Stimulated activated CD8-positive, alpha-beta memory T cell treated with anti-CD3 and anti-CD28 coated beads, Interleukin-2, amount 100 ng/mL, for 1 hour (primary cell): ENCODE results near the gene TIGD1.

Experiments
- DNase-seq, 2 donors: peaks; one replicate each; pipeline ENCODE4 v3.0.0-alpha.2; 2020; ENCODE audit warnings: low read depth in 2 of 2

TIGD1 gene

DNA sequence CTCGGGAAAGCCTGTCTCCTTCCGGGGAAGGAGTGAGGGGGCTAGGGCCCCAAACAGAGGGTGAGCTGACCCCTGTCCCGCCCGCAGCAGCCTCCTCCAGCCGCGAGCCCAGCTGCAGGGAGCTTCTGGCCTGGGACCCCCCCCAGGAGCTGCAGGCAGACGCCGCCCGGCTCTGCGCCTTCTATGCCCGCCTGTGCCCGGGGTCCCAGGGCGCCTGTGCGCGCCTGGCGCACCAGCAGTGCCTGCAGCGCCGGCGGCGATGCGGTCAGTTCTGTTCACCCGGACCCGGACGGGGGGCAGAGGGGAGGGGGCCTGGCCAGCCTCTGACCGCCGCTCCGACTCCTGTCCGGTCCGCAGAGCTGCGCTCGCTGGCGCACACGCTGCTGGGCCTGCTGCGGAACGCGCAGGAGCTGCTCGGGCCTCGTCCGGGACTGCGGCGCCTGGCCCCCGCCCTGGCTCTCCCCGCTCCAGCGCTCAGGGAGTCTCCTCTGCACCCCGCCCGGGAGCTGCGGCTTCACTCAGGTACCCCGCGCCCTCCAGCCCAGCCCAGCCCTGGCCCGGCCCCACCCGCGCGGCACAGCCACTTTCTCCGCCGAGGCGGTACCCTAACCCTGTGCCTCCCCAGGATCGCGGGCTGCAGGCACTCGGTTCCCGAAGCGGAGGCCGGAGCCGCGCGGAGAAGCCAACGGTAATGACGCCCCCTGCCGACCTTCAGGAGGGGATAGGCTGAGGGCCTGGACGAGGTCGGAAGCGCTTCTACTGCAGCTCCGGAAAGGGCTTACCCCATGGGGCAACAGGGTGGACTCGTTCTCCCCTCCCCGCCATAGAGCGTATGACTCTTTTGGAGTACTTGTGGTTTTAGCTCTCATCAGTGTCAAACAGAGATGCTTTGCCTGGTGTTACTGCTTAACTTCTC, 26.4 kb downstream of the TIGD1 start:
- no peak for DNase-seq

DNA sequence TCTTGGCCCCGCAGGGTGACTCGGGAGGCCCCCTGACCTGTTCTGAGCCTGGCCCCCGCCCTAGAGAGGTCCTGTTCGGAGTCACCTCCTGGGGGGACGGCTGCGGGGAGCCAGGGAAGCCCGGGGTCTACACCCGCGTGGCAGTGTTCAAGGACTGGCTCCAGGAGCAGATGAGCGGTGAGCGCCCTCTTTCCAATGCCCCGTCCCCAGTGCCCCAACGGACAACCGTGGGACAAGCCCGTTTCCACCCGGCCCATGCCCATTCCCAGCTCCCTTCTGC, 27.0 kb downstream of the TIGD1 start:
- DNase-seq, result no peak

DNA sequence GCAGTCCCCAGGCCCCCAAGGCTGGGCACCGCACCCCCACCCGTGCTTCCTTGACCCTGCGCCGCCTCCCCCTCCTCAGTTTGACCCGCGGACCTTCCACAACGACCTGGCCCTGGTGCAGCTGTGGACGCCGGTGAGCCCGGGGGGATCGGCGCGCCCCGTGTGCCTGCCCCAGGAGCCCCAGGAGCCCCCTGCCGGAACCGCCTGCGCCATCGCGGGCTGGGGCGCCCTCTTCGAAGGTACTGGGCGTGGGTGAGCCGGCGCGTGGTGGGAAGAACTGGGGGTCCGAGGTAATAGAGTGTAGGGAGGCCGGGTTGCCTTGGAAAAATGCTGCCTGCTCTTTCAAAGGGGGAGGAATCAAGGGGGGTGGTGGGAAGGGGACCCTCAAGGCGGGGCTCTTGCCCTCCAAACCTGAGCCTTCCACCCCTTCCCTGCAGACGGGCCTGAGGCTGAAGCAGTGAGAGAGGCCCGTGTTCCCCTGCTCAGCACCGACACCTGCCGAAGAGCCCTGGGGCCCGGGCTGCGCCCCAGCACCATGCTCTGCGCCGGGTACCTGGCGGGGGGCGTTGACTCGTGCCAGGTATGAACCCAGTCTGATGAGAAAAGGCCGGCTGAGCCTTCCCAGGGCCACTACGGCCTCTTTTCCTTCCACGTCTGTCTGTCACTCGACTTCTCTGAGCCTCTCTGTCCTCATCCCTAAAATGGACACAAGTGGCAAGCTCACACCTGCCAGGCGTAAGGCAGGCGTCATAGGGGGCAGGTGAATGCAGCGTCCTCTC, 27.5 kb downstream of the TIGD1 start:
- DNase-seq, result no peak

DNA sequence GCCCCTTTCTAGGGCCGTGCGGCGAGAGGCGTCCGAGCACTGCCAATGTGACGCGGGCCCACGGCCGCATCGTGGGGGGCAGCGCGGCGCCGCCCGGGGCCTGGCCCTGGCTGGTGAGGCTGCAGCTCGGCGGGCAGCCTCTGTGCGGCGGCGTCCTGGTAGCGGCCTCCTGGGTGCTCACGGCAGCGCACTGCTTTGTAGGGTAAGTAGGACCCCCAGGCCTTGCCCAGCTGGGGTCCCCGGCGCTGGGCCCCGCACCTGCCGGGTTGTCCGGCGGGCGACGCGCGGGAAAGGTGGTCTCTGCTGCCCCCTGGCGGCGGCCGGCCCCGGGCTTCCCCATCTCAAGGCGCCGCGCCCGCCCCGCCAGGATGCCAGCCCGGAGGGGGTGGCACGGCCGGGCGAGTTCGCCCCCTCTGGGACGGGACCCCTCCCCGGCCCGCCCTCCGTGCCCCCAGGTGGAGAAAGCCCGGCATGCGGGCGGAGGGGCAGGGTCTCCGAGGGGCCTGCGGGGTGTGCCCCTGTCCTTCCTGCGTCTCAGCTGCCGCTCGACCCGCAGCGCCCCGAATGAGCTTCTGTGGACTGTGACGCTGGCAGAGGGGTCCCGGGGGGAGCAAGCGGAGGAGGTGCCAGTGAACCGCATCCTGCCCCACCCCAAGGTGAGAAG, 28.3 kb downstream of the TIGD1 start:
- DNase-seq, result peak; percentile 46 to 48

DNA sequence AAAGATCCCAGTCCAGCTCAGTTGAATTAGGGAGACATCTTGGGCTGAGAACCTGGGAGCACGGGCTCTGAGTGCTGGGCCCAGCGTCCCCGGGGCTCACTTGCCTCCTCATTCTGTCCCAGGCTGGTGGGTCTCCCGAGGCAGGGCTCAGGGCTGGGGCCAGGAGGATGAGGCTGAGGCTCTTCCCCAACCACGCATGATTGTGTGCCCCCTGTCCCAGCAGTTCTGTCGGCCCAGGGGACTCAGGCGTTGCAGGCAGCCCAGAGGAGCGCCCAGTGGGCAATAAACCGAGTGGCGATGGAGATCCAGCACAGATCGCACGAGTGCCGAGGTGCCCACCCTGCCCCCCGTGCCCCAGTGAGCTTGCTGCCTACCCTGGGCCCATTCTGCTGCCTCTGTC, 29.3 kb downstream of the TIGD1 start:
- DNase-seq, result no peak

DNA sequence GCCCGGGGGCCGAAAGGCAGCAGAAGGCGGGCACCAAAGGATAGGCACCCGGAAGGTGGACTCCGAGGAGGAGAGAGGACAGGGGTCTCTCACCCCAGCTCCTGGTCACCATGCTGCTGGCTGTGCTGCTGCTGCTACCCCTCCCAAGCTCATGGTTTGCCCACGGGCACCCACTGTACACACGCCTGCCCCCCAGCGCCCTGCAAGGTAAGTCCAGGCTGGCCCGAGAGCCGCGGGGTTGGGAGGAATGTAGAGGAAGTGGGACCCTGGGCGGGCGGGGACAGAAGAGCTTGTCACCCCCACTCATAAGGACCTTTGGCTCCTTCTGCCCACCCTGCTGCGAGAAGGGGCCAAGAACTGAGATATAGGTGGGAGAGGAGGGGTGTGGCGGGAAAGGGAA, 29.9 kb downstream of the TIGD1 start:
- DNase-seq, result no peak

DNA sequence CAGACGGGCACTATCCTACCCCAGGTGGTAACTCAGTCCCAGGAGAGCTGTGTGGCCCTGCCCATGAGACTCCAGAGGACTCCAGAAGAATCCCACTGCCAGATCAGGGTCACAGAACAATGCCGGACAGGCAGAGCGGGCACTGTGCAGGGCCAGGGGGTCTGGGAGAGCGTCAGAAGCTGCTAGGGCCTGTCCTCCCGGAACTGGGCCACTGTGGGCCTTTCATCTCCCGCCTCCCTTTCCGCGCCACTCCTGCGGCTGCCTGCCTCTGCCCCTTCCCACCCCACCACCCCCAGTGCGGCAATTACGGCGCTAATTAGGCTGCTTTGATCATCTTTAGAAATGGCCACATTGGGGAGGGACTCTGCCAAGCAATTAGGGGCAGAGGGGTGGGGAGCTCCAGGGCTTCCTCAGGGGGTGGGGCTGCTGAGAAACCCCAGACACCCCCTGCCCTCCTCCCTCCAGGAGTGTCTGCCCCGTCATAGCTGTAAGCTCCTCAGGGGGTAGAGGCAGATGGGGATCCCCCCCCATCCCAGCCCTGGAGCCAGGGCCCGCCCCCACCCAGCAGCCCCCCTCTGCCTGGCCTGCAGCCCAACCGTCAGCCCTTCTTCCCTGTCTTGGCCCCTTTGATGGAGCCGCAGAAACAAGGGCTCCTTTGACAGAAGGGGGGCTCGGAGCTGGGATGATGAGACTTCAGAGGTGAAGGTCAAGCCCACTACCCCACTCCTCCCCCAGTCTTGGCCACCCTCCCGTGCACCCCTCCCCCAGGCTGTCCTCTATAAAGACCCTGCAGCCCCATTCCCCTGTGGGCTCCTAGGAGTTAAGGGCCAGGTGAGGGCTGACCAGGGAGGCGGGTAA, 30.5 kb downstream of the TIGD1 start, which contains the start of gene PRSS56:
TSS of gene PRSS56 (plus strand) at position 808 of the 858 bp plus-strand sequence. CDS start 211 bp downstream, outside the sequence.
- no peak for DNase-seq

DNA sequence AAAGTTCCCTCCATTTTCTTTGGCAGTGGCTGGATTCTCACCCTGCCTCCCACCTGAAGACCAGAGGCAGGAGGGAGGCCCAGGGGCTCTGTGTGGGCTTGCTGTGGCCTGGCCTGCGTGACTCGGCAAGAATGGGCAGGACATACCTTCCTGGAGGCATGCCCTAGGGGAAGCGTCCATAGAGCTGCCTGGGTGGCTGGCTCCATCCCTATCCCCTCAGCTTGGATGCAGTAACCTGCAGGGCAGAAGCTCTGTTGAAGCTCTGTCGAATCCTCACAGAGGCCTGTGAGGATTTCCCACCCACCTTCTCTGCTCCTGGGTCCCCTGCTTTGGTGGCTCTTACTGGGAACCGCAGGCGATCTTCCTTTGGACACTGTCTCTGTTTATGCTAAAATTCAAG, 31.5 kb downstream of the TIGD1 start:
- no peak for DNase-seq

DNA sequence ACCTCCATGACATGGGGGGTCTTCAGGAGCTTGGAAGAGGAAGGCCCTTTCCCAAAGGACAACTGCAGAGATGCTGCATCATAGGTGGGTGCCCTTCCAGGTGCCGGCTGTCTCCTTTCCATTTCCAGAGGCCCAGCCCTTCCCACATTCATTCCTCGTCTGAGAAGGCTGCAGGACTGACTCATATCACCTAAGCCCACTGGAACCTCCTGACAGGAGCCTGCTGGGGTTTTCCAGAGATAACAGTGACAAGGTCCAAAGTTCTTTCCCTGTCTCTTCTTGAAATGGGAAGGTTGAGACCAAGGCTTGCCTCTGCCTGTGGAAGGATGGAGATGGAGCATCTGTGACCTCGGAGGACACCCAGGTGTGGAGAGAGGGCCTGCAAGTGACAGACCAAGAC, 33.8 kb downstream of the TIGD1 start:
- no peak for DNase-seq

DNA sequence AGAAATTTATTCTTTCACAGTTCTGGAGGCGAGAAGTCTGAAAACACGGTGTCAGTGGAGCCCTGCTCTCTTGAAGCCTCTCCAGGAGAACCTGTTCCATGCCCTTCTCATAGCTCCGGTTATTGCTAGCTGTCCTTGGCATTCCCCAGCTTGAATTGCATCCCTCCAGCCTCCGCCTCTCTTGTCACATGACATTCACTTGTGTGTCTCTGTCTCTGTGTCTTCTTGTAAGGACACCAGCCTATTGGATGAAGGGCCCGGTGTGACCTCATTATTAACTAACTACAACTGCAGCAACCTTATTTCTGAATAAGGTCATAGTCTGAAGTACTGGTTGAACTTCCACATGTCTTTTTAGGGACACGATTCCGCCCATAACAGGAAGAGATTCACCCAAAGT, 34.7 kb downstream of the TIGD1 start:
- no peak for DNase-seq

DNA sequence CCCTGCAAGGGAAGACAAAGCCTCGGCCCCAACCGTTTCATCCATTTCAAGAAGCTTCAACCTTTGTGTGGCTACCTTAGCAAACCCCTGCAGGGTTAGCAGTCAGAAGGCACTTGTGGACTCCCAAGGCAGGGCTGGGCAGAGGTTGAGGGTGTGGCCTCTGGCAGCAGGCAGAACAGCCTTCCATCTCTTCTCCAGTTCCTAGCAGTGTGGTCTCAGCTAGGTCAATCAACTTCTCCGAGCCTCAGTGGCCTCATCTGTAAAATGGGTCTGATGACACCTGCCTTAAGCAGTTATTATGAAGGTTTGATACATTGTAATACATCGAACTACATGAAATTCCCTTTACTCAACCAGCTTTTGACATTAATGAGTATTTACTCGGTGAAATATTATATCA, 37.0 kb downstream of the TIGD1 start:
- DNase-seq, result no peak

DNA sequence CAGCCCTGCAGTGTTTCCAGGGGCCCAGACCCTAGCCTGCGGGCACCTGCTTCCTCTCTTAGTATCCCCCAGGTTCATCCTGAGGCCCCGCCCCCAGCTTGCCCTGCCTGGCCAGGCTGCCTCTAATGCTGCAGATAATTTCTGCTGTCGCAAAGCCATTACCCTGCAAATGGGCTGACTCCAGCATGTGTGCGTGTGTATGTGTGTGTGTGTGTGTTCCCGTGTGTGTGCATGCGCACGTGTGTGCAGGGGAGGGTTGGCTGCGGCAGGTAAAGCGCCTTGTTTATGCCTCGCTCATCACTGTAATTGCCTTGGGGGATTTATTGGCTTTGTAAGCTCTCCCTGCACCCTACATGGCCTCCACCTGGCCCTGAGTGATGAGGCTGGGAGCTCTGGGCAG, 37.8 kb downstream of the TIGD1 start:
- no peak for DNase-seq

DNA sequence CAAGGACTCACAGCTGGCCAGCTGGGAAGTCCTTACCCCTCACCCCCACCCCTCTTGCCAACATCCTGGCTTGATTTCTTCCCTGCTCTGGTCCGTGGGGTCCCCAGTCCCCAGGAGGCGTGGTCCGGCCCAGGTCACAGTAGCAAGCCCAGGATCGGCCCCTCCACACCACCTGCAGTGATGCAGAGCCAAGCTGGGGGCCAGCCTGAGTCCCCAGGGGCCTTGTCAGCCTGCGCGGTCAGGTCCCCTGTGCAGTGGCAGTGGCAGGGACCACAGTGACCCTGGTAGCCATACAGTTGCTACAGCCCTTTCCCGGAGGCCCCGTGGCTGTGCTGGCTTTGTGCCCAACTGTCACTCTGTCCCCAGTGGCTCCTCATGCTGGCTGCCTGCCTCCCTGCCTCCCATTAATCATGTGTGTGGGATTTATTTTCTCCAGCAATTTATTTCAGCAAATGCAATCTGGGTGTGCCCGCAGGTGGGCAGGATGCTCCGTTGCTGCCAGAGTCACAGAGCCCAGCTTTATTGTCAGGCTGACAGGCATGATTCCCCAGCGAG, 38.9 kb downstream of the TIGD1 start:
- no peak for DNase-seq

DNA sequence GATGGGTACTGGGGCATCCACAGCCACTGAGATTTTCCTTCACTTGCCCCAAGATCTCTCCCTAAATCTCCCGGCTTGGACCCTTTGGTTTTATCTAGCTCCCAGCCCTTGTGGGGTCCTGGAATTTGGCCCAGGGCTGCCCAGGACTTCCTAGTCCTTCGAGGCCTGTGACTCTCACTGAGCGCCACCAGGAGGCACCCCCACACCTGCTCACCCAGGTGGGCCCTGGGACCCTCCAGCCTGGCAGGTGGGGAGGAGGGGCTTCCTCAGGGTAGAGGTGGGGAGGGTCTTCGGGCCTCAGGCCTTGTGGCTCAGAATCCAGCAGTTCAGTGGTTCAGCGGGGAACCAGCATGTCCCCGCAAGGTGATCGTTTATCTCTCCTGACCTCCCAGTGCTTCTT, 42.1 kb downstream of the TIGD1 start:
- no peak for DNase-seq

DNA sequence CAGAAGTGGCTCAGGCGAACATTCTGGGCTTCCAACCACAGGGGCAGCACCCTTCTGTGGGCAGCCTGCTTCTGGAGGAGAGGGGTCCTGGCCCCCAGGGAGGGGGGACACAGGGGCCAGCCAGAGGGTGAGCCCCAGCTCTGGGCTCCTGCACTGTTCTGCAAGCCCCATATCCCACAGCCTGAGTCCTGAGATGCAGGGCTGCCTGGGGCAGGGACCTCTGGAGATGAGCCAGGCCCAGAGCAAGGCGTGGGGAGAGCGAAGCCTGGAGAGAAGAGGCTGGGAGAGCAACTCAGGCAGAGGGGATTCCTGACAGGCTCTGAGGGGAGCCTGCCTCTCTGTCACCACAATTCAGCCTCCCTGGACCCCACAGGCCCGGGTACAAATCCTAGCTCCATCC, 43.6 kb downstream of the TIGD1 start:
- DNase-seq, result no peak

DNA sequence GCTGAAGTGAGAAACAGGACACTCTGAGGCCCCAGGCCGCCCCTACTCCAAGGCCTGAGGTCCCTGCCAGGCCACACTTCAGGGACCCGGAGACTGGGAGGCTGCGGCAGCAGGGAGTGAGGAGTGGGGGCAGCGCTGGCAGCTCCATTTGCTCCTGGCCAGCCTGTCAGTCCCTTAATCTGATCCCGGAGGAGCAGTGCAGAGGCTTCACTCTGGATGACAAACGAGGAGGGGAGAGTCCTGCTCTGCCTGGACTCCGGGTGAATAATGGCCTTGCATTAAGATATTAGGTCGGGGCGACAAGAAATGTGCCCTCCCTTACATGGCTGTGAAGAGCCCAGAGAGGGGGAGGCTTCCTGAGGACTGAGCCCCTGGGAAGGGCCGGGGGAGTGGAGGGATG, 44.5 kb downstream of the TIGD1 start:
- no peak for DNase-seq

DNA sequence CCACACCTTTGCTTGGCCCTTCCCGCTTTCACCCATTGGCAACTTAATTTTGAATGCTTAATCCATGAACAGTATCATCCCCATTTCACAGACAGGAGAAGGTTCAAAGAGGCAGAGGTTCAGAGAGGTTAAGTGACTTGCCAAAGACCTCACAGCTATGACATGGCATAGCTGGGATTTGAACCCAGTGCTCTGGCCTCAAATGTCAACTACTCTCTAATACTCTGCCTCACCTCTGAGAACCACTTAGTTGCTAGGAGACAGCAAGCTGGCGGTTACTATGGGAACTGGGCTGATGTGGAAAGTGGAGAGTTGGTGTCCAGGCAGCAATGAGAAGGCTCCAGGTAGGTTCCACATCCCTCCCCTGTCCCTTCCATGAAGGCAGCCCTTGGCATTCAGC, 45.9 kb downstream of the TIGD1 start:
- DNase-seq, result no peak

DNA sequence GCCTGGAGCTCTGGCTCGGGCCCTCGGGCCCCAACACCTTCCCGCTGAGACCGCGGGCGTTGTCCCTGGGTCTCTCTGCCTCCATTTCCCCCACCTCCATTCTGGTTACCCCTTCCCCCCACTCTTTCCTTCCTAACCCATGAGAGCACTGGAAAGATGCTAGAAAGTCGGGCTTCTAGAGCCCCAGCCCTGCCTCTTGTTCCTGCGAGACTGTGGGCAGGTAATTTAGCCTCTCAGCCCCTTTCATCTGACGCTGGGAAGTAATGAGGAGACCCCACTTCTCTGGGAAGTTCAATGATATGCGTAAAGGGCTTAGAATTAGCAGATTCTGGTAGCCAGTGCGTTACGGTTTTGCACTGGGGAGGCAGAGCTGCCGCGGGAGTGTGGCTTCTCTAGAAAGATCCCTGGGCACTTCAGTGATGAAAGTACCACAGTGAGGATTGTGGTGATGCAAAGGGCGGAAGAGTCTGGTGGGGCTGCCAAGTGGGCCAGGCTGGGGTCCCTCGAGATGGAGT, 46.5 kb downstream of the TIGD1 start:
- no peak for DNase-seq

DNA sequence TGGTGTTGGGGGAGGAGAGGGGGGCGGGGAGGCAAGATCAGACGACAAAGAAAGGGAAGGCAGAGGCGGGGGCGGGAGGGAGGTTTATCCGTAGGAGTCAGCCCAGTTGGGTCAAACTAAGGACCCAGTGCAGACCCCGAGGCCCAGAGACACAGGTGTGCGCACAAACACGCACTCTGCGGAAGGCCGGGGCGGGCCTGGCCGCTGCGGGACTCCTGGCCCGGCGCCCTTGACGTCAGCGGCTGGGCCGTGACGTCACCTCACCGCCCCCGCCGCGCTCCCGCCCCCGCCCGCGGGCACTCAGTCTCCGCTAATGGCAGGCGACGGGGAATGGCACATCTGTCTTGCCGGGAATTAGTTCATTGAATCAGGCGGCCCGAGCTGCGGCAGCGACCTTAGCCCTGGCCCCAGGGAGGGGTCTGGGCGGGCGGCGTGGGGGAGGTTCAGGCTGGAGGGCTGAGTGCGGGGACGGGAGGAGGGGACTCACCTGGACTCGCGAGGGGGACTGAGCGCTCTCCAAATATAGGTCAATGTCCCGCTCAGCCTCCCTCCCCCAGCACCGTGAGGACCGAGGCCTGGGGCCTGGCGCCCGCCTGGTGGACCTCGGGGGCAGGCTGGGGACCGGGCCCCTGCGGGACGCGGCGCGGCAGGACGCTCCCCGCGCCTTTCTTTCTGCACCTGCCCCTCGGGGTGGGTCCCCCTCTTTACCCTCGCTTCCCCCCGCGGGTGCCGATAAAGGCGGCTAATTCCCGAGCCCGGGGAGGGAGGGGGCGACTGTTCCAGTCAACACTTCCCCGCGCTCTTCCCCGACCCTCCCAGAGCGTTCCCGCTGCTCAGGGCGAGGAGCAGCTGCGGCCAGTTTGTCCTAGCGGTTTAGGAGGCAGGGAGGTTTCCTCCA, 47.2 kb downstream of the TIGD1 start:
- no peak for DNase-seq

DNA sequence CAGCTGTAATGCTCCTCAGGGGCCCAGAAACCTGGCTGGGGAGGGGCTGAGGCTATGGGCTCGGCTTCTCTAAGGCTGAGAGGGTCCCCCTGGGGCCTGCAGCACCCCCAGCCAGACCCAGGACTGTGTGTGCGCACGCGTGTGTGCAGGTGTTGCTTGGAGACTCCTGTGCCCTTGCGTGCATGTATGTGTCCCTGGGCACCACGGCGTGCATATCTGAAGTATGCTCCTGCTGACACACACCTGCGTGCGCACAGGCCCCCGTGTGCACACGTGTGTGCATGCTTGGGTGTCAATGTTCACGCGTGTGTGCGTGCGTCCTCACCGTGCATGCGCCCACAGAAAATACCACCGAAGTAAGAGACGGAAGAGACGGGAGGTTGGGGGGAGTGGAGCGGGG, 47.8 kb downstream of the TIGD1 start:
- DNase-seq, result no peak
